ENCODE data around the gene CALU.

CALU gene

GRCh38 chr7:128792471-128793180 is 53.5 kb downstream of the CALU start:
- Histone ChIP-seq H3K27ac (no peak overlapping the region), H3K4me3 (no peak overlapping the region)
- no peak for DNase-seq (ENCODE audit: low spot score)

GRCh38 chr7:128793181-128793547 is 54.0 kb downstream of the CALU start:
- Histone ChIP-seq H3K4me3 (no peak overlapping the region), H3K27ac (no peak overlapping the region)
- DNase-seq (ENCODE audit: low spot score), result no peak
- TF ChIP-seq, protein P1, sequence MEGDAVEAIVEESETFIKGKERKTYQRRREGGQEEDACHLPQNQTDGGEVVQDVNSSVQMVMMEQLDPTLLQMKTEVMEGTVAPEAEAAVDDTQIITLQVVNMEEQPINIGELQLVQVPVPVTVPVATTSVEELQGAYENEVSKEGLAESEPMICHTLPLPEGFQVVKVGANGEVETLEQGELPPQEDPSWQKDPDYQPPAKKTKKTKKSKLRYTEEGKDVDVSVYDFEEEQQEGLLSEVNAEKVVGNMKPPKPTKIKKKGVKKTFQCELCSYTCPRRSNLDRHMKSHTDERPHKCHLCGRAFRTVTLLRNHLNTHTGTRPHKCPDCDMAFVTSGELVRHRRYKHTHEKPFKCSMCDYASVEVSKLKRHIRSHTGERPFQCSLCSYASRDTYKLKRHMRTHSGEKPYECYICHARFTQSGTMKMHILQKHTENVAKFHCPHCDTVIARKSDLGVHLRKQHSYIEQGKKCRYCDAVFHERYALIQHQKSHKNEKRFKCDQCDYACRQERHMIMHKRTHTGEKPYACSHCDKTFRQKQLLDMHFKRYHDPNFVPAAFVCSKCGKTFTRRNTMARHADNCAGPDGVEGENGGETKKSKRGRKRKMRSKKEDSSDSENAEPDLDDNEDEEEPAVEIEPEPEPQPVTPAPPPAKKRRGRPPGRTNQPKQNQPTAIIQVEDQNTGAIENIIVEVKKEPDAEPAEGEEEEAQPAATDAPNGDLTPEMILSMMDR (IDR thresholded peaks at IDR 0.05), result no peak

More at GRCh38 chr7:128792471-128793180, 53.5 kb downstream of the CALU start:
- TF ChIP-seq, protein P1 (IDR thresholded peaks at IDR 0.05), result no peak

DNA sequence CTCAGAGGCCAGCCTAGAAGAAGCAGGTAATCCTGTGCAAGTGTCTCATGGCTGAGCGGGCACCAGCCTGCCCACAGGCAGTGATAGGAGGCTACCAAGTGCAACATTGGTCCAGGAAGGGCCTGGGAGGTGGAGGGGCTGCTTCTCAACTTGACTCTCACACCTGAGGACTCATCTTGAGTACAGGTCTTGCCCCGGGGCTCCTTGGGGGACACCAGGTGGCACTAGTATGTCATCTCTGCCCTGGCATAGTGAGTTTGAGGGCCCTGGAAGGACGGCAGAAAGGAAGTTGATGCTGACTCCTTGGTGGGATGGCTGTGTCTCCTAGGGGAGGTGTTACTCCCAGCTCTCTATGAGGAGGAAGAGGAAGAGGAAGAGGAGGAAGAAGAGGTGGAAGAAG is 54.9 kb downstream of the CALU start:
- H3K4me3 ChIP-seq, result no peak overlapping the region
- H3K27ac ChIP-seq, result no peak overlapping the region
- DNase-seq (ENCODE audit: low spot score), result no peak
- TF ChIP-seq, protein P1 (IDR thresholded peaks at IDR 0.05), result no peak

- TF ChIP-seq, protein P1 (IDR thresholded peaks at IDR 0.05), result no peak
- Histone ChIP-seq H3K4me3 (no peak overlapping the region), H3K27ac (no peak overlapping the region)
- DNase-seq (ENCODE audit: low spot score), result no peak
Measured at GRCh38 chr7:128794436-128794835, 55.3 kb downstream of the CALU start.

DNA sequence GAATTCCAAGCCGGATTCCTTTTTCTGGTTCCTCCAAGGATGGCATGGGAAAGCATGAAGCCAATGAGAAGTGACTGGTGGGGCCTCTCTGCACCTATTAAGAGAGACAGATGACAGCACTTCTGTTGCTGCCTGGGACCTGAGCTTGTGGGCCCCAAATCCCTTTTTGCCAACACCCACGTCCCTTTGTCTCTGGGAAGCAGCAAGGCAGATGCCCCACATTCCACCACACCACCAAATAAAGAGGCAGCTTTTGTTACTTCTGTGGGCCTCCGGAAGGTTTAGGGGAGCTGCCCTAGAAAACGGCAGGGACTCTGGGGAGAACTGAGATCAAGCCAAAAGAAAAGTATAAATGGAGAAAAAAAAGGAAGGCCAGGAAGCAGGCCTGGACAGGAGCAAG is 56.0 kb downstream of the CALU start:
- H3K27ac ChIP-seq, result no peak overlapping the region
- TF ChIP-seq, protein P1 (IDR thresholded peaks at IDR 0.05), result no peak
- no peak for DNase-seq (ENCODE audit: low spot score)
- H3K4me3 ChIP-seq, result no peak overlapping the region

DNA sequence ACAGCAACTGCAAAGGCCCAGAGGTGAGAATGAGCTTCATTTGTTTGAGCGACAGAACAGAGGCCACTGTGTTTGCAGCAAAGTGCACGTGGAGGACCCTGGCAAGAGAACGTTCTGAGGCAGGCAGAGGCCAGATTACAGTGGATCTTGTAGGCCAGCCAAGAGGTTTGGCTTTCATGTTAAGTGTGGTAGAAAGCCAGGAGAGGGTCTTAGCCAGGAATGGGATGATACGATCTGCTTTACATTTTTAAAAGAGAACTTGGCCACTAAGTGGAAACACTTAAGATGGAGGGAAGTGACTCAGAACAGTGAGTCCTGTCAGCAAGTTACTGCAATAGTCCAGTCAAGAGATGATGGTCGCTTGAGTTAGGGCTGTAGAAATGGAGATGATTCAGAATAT is 57.2 kb downstream of the CALU start:
- Histone ChIP-seq H3K4me3 (no peak overlapping the region), H3K27ac (no peak overlapping the region)
- TF ChIP-seq, protein P1 (IDR thresholded peaks at IDR 0.05), result no peak
- DNase-seq (ENCODE audit: low spot score), result no peak

- no peak for DNase-seq (ENCODE audit: low spot score)
- H3K4me3 ChIP-seq, result no peak overlapping the region
- TF ChIP-seq, protein P1 (IDR thresholded peaks at IDR 0.05), result no peak
- H3K27ac ChIP-seq, result no peak overlapping the region
Measured at GRCh38 chr7:128799451-128799850, 60.3 kb downstream of the CALU start.

Data from coronary artery (tissue), 2 donors.